IPS DF 4.7 (cell line): ENCODE measurements around the gene SLIT3.

Experiments used
- DNase-seq: peaks from one replicate; pipeline ENCODE4 v3.0.0-alpha.2; 2013; ENCODE audit warnings: low spot score; ENCODE audit errors: extremely low read depth

Gene SLIT3

DNA sequence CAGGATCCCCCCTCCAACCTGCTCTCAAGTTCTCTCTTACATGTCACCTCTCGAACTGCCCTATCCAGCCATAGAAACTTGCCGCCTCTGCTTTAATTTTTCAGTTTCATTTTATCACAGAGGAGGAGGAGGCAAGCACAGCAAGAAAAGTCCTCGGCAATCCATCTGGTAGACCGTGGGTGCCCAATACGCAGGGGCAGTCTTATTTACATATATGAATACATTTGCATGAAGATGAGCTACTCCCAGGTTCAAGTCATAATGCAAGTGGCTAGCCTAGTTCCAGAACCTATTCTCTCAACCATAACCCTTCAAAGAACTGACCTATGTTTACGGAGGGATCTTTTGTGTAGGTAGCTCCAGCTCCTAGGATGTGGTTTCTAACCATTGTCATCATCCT is 498.6 kb downstream of the SLIT3 start:
- no peak for DNase-seq

DNA sequence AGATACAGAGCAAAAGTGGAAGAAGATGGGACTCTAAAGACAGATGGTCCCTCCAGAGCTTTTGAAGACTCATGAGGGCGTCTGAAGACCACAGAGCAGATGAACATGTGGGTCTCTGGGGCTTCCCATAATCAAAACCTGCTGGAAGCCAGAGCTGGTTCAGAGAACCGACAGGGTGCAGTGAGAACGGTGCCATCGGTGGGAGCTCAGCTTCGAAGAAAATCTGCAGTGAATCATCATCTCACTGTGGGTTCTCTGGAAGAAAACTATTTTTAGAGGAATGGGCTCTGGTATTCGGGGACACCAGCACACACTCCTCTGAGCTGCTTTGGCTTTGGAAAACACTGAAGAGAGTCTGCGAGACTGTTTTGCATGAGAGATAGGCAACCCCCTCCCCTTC is 499.4 kb downstream of the SLIT3 start:
- DNase-seq: no peak

DNA sequence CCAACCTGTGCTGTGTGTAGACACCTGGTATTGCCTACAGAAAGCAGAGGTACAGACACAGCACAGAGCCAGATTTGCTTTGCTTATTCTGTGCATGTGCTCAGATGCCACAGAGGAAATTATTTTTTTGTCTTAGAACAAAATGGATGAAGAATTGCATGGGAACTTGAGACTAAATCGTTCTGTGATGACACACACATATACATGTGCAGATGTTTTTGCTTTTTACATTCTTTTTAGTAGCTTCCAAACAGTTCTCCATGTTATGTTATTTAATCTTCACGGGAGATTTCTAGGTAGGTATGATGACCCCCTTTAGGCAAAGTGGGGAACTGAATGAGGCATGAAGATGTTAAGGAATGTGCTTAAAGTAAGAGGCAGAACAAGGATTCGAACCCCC is 500.2 kb downstream of the SLIT3 start:
- no peak for DNase-seq

DNA sequence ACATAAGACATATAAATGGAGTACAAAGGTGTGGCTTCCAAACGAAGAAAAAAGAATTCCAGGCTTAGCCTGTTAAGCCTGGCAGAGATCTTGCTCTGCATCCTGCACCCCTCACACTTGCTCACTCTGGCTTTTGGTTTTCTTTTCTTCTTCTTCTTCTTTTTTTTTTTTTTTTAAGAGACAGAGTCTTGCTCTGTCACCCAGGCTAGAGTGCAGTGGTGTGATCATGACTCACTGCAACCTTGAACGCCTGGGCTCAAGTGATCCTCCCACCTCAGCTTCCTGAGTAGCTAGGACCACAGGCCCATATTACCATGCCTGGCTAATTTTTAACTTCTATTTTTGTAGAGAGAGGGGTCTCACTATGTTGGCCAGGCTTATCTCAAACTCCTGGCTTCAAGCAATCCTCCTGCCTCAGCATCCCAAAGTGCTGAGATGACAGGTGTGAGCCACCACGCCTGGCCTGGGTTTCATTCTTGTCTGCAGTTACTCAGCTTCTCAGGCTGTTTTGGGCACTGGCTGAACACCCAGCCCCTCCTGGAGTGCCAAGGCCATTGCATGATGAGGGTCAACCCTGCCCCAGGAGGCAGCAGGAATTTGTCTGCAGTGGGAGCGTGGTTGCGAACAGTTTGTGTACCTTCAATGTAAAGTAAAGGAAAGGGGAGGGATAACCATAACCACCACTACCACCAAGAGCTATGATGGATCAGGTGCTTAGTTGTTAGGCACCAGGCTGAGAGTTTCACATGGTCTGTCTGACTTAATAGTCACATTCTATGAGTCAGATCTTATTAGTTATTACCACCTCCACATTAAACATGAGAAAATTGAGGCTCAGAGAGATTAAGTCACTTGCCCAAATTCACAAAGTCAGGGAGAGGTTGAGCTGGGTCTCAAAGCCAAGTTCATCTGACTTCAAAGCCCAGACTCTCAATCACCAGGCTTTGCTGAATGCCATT is 502.6 kb downstream of the SLIT3 start:
- DNase-seq: no peak

DNA sequence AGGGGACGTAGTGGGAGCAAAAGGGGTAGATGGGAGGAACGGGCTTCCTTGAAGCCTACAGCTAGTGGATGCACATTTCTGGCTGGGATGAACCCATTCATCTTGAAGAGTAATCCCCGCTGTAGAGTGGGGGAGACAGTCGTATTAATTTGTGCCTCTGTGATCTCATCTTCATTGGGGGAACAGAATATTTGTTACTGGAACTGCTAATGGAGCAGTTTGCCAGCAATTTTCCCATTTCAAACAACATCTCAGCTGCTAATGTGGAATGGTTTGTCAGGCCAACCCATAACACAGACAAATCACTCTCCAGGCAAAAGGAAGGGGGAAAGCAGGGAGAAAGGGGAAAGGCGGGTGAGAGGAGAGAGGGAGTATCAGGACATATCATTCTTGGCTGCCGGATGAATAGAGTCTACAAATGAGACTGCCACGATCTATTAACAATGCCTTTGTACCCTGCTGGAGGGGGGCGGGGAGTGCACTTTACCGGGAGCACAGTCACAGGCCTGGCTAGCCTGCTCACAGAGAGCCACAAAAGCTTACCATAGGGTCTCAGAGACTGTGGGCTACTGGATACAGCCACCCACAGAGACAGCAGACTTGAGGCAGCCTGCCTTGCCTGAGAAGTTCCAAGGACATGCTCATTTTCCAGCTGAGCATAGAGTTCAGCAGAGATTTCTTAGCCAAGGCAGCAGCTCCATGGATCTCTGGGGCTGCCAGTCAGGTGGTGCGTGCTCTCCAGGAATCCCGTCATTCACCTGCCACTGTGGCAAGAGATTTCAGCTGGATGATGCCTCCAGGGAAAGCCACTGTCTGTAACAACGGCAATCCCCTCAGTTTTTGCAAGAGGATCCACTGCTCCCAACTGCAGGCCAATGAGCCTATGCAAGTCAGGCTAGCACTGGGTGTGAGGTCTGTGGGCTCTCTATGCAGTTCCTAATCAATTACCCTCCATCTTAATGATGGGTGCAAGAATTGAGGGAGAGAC is 504.1 kb downstream of the SLIT3 start:
- DNase-seq: no peak

DNA sequence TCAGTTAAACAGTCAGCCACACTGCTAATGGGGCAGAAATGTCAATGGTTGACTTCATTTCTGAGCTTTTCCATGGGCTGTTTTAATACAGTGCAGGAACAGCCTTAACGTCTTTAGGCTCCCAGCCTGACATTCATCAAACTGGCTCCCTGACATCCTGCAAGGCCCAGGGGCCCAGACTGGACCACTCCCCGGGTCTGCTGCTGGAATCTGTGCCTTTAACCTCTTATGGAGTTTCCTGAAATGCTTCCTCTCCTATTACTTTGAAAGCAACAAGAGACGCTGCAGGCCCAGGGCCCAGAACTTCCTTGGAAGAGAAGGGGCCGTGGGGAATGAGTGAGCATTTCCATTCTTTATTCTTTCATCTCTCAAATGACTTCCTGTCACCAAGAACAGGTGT is 504.9 kb downstream of the SLIT3 start:
- DNase-seq: no peak

DNA sequence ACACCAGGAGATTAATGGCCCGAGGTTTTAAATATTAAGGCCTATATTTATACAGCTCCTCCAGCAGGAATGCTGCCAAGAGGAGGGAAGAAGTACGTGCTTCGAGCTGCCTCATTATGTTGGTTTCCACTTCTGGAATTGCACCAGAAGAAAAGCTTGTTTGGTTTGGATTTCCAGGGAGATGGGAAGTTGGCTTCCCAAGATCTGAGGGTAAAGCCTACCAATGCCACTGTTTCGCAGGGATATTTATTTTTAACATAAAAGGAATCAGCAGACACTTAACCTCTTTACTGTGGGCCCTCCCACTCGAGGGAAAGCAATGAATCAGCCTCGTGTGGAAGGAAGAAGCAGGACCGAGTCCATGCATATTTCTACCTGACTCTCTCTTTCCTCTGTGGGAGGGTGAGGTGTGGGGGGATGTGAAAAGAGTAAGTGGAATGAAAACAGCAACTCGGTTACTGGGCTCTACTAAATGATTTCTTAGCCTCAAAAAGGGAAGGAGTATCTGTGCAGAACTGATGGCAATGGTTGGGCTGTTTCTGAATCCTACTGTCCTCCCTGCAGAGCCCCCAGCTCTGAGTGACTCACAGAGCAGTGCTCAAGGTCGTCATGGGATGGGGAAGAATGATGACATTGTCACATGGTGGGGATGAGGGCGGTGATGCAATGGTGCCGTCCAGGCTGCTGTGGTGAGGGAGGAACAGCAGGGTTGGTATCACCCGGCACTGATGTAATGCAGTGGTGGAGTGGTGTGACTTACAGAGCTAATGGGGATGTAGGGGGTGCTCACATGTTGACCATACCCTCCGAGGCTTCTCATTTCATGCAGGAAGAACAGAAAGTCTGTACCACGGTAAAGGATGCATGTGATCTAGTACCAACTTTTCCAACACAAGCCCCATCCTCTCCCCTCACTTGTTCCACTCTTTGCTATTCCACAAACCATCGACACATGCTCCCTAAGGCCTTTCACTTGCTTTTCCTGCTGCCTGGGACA is 506.8 kb downstream of the SLIT3 start:
- DNase-seq: no peak

DNA sequence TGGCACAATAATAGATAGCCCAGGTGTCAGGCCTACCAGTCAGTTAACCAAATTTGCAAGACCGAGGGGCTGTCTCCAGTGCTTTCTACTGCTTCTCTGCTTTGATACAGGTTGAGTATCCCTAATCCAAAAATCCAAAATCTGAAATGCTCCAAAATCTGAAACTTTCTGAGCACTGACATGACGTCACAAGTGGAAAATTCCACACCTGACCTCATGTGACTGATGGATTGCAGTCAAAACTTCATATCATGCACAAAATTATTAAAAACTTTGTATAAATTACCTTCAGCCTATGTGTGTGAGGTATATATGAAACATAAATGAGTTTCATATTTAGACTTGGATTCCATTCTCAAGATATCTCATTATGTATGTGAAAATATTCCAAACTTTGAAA is 508.3 kb downstream of the SLIT3 start:
- no peak for DNase-seq

DNA sequence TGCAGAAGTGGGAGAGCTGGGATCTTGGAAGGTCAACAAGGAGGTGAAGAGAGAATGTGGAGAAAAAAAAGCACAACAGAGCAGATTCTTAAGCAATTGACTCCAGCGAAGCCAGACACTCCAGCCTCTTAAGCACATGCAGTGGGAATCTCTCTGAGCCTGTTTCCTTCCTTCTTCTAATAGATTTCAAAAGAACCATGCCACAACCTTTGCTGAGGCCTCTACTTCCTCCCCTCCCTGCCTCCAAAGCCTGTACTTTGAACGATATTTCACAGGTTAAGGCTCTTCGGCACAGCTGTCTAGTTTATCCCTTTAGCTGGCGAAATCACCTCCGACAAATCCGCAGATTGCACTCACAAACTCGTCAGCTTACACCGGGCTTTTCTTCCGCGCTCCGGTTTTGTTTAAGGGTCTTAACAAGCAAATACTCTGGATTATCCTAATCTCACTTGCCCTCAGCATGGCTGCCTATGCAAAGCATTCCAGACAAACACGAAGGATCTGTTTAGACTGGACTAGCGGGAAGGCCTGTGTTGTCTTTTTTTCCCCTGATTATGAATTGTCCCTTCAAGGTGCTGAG is 510.2 kb downstream of the SLIT3 start:
- no peak for DNase-seq

DNA sequence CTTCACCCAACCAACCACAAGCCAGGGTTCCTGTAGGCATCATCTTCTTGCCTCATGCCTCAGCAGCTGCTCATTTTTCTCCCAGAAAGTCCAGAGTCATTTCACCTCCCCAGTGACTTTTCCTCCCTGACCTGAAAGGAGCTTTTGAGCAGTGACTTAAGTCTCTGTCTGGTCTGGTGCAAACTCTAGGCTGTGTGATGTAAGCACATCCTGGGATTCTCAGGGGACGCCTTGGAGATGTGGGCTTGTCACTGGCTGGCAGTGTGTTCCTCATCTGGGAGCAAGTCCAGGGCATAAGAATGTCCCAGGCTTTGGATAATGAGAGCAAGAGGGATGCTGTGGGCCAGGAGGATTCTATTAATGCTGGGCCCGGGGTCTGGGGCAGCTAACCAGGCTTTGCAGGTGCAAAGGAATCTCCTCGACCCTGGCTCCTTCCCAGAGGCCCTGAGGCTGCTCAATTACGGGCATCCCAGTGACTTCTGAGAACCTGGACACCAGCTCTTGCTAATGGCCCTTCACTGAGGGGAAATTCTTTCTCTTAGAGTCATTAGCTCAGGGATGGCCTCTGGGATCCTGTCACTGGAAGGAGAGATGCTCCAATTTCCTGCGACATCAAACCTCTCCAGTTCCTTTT is 510.8 kb downstream of the SLIT3 start:
- DNase-seq: no peak

DNA sequence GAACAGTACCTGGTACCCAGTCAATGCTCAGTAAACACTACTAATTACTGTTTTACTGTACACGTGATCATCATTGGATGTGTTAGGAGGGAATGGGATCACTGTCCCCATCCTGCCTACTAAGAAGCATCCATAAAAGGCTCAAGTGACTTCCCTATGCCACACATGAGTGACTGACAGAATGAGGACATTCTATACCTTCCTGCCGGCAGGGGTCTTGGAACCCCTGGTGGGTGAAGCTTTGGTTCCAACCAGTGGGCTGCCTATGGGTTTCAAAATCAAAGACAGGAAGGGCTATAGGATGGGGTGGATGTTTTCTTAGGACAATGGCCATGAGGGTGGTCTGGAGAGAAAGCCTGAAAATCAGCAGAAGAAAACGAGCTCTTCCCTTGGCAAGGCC is 512.2 kb downstream of the SLIT3 start:
- no peak for DNase-seq

DNA sequence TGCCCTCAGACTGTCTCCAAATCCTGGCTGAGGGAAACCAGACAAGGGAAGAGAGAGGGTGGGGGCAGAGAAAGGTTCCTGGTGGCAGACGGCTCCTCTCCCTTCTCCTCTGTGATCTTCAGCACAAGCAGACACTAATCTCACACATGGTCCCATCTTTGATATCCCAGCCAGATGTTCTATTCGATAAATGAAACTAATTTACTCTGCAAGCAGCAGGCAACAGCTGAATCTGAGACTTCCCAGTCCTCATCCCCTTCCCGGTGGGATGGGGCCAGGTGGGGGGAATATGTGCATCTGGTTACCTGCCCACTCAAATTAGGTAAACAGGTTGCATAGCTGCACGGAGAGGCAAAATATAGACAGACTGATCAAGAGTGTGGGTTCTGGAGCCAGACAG is 512.8 kb downstream of the SLIT3 start:
- DNase-seq: no peak

DNA sequence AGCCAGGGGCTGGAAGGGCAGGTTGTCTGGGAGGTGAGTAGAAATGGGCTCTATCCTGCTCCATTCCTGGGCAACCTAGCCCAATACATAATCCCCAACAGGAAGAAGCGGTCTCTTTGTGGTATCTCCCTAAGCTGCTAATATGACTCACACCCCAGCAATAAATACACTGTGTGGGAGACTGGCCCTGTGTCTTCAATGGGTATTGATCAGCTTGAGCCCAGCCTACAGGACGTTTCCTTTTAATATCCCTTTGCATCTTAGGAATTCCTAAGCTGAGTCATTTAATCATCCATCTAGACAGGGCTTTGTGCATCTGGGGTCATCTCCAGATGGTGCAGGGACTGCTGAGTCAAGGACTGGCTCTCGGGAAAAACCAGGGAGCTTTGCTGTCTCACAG is 514.8 kb downstream of the SLIT3 start:
- no peak for DNase-seq

DNA sequence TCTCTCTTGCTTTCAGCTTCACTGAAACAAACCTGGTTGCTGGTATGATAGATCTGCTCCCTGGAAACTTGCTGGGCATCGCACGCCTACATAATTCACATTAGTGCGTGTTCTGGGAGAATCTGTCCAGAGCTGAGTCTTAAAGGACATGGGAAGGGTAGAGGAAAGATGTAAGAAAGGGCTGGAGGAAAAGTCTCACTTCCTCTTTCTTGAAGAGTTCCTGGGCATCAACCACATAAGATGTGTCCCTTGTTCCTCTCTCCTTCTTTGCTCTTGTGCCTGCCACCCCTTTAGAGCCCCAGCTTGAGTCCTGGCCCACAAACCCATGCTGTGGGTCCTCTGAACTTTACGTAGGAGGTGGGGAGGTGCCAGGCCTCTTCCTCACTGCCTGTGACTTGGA is 516.5 kb downstream of the SLIT3 start:
- no peak for DNase-seq

DNA sequence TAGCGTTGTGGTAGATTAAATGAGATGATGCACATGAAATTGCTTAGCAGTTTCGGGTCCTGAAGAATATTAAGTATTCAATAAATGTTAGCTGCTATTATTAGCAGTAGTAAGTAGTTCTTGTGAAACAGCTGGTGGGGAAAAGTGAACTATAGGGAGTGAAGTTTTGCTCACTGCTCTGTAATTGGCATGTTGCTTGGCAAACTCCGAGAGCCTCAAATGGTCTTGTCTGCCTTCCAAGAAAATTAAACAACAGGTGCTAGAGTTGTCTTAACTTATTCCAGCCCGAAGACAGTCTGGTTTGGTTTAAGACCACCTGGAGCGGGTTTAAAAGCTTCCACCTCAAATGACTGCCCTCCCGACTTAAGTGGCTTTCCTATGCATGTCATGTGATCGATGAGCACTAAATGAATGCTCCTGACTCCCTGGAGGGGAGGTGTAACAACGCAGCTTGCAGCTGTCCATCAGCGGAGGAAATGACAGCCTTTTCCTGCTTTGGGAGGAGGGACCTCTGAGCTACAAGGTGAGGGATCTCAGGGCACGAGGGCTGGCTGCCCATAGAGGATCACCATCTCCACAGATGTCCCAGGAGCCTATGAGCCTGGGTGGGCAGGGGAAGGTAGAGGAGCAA is 518.9 kb downstream of the SLIT3 start:
- DNase-seq: no peak

DNA sequence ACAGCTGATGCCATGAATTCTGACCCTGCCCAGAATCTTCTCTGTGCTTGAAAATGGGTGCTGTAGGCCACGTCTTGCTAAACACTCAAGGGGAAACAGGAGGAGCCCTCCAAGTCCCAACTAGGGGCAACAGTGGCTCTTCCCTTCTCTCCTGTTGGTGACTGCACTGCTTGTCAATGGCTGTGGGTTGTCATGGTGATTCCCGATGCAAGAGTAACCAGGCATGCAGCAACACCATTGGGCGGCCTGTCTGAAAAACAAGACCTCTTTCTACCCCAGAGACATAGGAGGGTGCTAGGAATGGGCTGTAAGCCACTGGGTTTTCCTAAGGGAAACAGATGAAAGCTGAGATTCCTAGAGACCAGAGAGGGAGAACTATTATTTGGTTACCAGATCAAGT is 520.1 kb downstream of the SLIT3 start:
- no peak for DNase-seq

DNA sequence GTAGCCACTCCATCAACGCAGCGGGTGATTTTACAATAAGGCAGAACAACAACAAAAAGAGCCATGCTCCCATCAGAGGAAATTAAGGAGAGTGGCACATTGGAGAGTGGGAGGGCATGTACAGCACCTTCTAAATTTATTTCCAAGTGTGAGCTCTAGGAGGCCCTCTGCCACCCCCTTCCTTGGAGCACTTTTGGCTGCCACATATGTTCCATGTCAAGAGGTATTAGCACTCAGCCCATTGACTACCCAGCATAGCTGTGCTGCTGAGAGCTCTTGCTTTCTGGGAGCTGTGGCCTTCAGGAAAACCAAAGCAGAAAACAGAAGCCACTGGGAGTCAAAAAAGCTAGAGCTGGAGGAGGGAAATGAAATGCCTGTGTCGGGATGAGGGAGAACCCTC is 521.6 kb downstream of the SLIT3 start:
- DNase-seq: no peak

DNA sequence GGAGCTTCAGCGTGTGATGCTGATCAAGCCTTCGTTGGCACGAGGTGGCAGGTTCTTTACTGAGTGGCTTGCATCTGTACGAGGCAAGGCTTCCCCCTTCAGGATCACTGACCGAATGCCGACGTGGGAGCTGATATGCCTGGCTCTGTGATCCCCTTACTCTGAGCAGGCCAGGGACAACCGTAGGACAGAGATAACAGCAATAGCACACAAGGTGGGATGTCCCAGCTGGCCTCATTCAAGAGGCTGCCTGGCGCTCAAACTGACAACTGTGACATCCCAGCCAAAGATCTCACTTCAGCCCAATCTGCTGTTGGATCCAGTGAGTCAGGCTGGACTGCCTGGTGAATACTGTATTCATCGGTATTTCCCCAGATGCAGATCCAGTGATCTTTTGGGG is 522.4 kb downstream of the SLIT3 start:
- no peak for DNase-seq

DNA sequence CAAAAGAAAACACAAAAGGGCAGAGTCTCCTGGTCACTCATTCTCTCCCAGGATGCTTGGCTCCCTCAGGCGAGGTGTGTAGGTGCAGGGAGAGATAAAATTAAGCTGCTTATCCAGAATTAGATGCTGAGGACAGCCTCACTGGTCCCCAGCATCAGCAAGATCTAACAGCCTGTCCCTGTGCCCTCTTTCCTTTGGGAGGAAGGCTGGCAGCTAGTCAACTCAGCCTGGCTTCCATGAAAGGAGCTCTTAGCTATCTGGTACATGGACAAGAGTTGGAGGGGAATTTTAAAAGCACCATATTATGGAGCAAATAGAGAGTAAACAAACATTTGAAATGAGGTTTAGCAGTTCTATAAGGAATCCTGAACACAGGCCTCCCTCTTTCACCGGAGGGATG is 523.3 kb downstream of the SLIT3 start:
- DNase-seq: no peak

DNA sequence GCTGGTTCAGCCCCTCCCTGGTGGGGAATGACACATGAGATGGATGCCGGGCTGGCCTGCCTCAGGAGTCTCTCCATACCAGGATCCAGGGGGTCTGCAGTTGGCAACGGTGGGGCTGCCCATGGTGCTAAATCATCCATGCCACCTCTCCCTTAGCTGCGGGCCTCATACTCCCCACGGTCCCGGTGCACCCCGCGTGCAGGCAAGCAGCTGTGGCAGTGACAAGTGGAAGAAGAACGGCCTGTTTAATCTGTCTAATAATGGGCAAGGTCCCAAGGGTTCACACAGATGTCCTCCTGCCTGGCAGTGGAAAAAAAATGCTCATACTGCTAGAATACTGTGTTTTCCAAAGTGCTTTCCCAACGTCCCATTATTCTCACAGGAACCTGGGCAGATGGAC is 524.9 kb downstream of the SLIT3 start:
- DNase-seq: no peak
